Hypothalamus (tissue), 51 donors: ENCODE measurements around the gene PLXNB2.

Experiments used
- DNase-seq, 51 donors: peaks; one replicate each; lab custom pipeline; 2025; lab: John Stamatoyannopoulos, UW

Gene PLXNB2

GRCh38 chr22:50298937-50299784 is 8.3 kb downstream of the PLXNB2 start:
- peak in 9 of 51 donors; percentile 19 to 39 (median 25) for DNase-seq

DNA sequence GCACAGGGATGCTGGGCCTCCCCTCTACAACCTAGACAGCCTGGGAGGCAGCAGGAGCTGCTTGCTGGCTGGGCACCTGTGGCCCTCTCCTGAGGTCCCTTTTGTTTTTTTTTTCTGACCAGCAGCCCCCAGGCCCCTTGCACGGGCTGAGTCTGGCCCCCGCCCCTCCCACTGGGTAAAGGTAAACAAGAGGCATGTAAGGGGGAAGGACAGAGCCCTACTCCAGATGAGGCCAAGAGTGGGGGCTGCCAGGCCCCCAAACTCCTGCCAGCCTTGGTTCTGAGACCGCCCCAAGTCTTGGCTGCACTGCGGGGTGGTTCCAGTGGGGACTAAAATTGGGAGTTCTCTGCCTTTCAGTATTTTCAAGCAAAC is 9.2 kb downstream of the PLXNB2 start:
- no peak for DNase-seq

DNA sequence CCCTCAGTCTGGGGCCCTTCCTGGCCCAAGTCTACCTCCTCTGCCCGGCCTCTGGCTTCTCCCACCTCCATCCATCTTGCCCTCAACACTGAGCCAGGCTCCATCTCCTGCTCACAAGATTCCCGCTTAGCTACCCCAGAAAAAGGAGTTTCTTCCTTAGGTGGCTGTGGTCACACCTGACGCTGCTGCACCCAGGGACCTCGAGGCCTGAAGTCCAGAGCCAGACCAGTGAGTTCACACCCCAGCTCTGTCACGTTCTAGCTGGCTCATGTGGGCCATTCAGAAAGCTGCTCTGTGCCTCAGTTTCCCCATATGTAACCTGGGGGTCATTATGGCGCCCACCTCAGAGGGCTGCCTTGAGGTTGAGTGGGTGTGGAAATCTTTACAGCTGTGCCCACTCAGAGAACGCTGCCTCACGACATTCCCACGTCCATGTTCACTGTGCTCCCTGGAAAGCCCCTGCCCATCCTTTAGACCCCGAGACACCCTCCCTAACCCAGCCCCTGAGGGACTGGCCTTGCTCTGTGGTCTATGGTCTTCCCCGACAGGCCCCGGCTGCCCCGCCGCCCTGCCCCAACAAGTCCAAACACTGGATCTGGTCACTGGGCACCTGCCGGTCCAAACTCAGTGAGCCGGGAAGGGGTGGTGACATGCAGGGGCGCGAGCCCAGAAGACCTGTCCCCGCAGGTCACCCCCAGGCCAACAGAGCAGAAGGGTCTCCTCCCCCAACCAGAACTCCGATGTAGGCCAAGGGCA is 9.8 kb downstream of the PLXNB2 start:
- no peak for DNase-seq

GRCh38 chr22:50296658-50297490 is 10.6 kb downstream of the PLXNB2 start:
- DNase-seq: no peak

- no peak for DNase-seq
These were observed 13.2 kb downstream of the PLXNB2 start for GRCh38 chr22:50294319-50294656.

GRCh38 chr22:50293441-50294318 is 13.8 kb downstream of the PLXNB2 start:
- DNase-seq: peak in 20 of 51 donors; percentile 28 to 74 (median 50)

GRCh38 chr22:50292643-50293440 is 14.6 kb downstream of the PLXNB2 start:
- peak in 2 of 51 donors; percentile 37 to 68 for DNase-seq

DNA sequence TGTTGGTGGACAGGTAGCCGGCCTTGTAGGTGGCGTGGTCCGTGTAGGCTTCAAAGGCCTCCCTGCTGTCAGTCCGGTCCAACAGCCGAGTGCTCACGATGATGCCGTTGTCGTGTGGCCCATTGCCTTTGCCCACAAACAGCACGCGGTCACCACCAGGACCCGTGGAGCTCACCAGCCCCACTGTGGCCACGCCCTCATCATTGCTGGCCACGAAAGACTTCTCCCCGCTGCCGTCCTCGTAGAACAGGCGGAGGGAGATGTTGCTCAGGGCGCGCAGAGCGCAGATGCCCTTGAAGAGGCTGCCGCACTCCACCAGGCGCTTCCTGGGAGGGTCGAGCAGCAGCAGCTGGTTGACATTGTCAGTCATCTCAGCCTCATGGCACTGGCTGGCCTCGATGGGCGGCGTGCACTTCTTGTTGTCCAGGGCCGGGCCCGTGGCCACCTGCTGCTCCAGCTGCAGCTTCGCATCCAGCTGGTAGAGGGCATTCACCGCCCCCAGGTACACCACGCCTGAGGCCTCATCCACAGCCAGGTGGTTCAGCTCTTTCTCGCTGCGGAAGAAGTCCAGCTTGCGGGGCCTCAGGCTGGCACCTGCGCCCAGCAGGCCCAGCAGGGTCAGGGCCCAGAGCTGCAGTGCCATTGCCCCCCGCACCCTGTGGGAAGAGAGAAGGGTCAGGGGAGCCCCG is 17.4 kb downstream of the PLXNB2 start:
- no peak for DNase-seq

DNA sequence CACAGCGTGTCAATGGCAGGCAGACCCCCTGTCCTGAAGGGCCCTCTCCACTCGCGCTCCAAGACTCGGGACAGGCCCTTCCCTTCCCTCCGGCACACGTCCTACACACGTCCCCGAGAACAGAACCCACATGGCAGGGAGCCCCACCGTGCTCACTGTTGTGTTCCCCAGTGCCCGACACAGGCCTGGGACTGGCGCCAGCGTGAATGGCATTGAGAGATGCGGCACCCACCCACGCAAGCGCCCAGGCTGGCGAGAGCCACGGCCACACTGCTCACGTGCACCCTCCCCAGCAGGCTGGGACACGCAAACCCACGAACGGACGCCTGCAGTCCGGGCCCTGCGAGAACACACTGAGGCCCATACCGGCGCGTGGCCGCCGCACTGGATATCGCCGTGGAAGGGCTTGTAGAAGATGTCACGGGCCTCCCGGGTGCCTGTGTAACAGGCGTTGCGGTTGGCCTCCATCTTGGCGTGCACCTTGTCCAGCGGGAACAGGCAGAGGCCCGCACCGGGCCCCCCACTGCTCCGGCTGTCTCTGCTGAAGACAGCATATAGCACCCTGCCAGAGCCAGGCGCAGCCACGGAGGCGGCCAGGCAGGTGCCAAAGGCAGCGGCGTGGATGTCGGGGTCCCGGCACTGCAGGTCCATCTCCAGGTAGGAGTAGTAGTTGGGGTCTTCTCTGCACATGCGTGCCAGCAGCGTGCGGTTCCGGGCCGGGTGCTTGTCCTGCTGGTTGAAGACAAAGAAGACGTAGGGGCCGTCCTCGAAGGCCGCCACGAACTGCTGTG is 18.1 kb downstream of the PLXNB2 start:
- DNase-seq: no peak

DNA sequence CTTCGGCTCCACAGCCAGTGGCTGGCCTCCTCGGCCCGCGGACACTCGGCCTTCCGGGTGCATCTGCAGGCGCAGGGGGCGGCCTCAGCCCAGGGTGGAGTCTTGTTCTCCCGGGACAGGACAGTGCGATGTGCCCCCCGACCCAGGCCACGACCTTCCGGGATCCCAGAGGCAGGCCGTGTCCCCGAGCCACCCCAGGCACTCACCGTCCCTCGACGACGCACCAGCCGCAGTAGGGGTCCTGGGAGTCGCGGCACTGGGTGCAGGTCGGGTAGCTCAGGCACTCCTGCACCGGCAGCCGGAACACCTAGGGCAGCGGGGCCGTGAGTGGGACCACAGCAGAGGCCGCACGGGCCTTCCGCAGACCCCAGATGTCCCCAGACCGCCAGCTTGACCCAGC is 19.7 kb downstream of the PLXNB2 start:
- no peak for DNase-seq

GRCh38 chr22:50286701-50287318 is 20.6 kb downstream of the PLXNB2 start:
- DNase-seq: no peak

DNA sequence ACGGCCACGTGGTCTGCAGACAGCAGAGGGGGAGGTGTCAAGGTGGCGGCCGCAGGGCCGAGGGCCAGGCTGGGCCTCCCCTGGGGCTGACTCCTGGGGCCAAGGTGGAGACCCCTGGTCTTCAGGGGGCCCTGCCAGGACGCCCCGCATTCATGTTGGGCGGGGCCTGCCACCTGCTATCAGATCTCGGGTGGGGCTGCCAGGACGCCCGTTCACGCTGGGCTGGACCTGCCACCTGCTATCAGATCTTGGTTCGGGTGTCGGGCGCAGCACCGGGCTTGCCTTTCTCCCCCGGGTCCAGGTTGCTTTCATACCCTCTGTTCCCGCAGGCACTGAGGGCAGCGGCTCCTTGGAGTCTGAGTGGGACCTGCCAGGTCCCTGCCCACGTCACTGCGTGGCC is 21.2 kb downstream of the PLXNB2 start:
- DNase-seq: no peak

DNA sequence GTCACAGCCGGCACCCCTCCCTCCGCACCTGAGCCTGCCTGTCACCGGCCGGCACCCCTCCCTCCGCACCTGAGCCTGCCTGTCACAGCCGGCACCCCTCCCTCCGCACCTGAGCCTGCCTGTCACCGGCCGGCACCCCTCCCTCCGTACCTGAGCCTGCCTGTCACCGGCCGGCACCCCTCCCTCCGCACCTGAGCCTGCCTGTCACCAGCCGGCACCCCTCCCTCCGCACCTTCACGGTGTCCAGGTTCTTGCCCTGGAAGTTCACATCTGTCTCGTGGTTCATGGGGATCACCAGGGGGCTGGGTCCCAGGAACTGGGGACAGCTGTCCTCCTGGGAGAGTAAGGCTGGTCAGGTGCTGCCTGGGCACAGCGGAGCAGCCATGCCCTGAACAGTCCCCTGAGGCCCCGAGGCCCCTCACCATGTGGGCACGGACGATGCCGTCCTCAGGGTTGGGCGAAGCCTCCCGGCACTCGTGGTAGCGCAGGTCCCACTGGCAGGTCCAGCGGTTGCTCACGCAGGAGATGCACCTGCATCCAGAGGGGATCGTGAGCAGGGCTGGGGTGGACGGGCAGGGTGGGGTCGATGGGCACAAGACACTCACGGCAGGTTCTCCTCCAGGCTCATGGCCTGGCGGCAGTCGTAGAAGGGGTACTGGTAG is 21.7 kb downstream of the PLXNB2 start:
- DNase-seq: no peak

DNA sequence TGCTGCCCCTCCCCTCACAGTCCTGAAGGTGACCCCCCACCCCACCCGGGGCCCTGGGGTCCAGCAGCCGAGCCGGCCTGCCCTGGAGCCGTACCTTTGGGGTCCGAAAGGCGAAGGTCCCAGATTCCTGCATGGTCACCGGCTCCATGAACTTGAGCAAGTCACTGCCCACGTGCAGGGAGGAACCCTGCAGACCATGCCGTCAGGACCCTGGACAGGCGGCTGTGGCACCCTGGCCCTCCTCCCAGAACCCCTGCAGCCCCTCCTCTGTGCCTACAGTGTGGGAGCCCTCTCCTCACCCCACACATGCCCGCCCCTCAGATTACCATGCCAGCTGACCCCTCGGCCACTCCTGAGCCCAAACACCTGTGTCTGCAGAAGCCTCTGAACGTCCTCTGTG is 23.0 kb downstream of the PLXNB2 start:
- DNase-seq: no peak

DNA sequence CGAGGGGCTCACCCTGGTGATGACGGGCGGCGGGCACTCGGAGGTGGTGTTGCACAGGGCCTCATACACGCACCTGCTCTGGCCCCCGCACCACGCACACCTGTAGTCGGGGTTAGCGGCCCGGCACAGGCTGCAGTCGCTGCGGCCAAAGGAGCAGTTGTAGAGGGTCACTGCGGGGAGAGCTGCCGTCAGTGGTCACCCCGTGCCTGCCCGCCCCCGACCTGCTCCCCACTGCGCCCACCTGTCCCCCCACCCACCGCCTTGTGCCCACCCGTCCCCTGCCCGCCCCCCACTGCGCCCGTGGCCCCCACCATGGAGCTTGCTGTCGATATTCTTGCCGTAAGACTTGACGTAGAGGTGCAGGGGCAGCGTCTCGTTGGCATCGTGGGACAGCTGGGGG is 23.6 kb downstream of the PLXNB2 start:
- no peak for DNase-seq

- no peak for DNase-seq
These were observed 24.9 kb downstream of the PLXNB2 start for GRCh38 chr22:50282361-50283155.
